ENCODE measurements around the gene FLOT2.

DNA sequence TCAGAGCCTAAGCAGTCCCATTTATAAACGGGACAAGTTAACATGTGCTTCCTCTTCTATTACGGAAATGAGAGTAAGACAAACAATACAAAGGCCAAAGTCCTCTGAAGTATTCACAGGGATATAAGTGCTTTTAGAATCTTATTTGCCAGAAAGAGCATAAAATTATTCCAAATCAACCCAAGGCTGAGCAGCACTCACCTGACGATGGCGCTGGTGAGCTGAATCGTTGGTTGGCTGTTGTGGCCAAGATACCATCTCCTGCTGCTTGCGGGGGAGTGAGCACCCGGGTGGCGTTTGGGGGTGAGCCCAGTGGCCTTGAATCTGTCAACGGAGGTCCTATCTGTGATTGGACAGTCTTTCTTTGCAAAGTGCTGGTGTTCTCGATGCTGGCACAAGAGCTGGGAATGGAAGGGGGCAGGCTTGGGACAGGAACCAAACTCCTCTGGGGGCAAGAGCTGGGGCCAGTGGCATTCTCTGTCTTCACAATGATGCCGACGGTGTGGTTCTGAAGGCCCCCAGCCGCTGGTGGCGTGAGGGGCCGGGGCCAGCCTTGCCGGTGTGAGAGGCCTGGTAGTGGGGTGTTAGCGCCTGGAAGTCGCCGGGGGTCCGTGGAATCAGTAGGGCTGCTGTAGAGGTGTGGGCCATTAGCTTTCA lies 14.9 kb upstream of the FLOT2 start:
- no peak for TF ChIP-seq POLR2AphosphoS5 (IDR thresholded peaks at IDR 0.05; ENCODE audit: low read depth, low read length)
- TF ChIP-seq CHD2 (IDR thresholded peaks at IDR 0.05; ENCODE audit: low read length, partially characterized antibody) = no peak
- no peak for TF ChIP-seq TAF1 (IDR thresholded peaks at IDR 0.05; ENCODE audit: borderline replicate concordance, low read depth, low read length)
- TF ChIP-seq, protein P1, sequence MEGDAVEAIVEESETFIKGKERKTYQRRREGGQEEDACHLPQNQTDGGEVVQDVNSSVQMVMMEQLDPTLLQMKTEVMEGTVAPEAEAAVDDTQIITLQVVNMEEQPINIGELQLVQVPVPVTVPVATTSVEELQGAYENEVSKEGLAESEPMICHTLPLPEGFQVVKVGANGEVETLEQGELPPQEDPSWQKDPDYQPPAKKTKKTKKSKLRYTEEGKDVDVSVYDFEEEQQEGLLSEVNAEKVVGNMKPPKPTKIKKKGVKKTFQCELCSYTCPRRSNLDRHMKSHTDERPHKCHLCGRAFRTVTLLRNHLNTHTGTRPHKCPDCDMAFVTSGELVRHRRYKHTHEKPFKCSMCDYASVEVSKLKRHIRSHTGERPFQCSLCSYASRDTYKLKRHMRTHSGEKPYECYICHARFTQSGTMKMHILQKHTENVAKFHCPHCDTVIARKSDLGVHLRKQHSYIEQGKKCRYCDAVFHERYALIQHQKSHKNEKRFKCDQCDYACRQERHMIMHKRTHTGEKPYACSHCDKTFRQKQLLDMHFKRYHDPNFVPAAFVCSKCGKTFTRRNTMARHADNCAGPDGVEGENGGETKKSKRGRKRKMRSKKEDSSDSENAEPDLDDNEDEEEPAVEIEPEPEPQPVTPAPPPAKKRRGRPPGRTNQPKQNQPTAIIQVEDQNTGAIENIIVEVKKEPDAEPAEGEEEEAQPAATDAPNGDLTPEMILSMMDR (IDR thresholded peaks at IDR 0.05) = peak; percentile 49
- TF ChIP-seq, protein P2, sequence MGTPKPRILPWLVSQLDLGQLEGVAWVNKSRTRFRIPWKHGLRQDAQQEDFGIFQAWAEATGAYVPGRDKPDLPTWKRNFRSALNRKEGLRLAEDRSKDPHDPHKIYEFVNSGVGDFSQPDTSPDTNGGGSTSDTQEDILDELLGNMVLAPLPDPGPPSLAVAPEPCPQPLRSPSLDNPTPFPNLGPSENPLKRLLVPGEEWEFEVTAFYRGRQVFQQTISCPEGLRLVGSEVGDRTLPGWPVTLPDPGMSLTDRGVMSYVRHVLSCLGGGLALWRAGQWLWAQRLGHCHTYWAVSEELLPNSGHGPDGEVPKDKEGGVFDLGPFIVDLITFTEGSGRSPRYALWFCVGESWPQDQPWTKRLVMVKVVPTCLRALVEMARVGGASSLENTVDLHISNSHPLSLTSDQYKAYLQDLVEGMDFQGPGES (IDR thresholded peaks at IDR 0.05; ENCODE audit: low read depth, low read length) = no peak
- no peak for TF ChIP-seq EZH2phosphoT487 (IDR thresholded peaks at IDR 0.05; ENCODE audit: borderline replicate concordance, low read depth)
- no peak for TF ChIP-seq SIN3A (IDR thresholded peaks at IDR 0.05; ENCODE audit: borderline replicate concordance, low read depth, low read length)
